Right ventricle myocardium inferior (tissue), 1 donor: ENCODE data around the gene CCL19. TPM values are rescaled to one million over a fixed set of nuclear protein-coding genes. Genes with fewer than 3 reads are reported as not detected.
"Not testable (repeated sequence)": the region's sequence is repeated elsewhere in the genome, so short reads cannot be mapped to it uniquely, and the experiment has no call there.

Experiments used
- ATAC-seq: fragments of 200-7000 bp; cut with Tn5 transposase; one replicate; pipeline ENCODE4 v1.9.1; 2020; ENCODE audit warnings: mild to moderate bottlenecking, moderate library complexity
- DNase-seq: peaks from one replicate; pipeline ENCODE4 v3.0.0; 2021; ENCODE audit errors: missing footprints
- intact Hi-C: fragments of 100-400 bp; cut with DNase I; formaldehyde crosslinking; loops from one replicate; pipeline ENCODE4 v1.11.0; 2022
- long read RNA-seq: library from polyadenylated mRNA; unstranded; transcript quantifications from one replicate; pipeline ENCODE4 v2.0.0, GENCODE V29; 2021
- total RNA-seq: library from RNA; stranded (reverse); fragmentation: NEBNext Ultra II Directional; extraction: Animal tissue kit (Norgen Biotek cat#: 25700); gene quantifications from one replicate; pipeline ENCODE4 v1.2.1, GENCODE V29; 2021
- donor health status: DM: no; HTN: yes; CAD: no; lungs with severe emphysema.

Gene CCL19
- total RNA-seq: 1.1 TPM
- long read RNA-seq: 0 reads

- ATAC-seq: no peak
- intact Hi-C loops: no loop called here
- no peak for DNase-seq
These were observed at the start of gene CCL19 for GRCh38 chr9:34690983-34691935. Gene CCL19 (minus strand): TSS chr9:34691276. CDS start chr9:34691139, 137 bp downstream.

GRCh38 chr9:34740176-34740575 lies 49.1 kb upstream of the CCL19 start:
- intact Hi-C loops, ATAC-seq, DNase-seq: not testable (repeated sequence)

- no peak for DNase-seq
- intact Hi-C loops: no loop called here
- no peak for ATAC-seq
These were observed 46.7 kb upstream of the CCL19 start for GRCh38 chr9:34737677-34738260.

DNA sequence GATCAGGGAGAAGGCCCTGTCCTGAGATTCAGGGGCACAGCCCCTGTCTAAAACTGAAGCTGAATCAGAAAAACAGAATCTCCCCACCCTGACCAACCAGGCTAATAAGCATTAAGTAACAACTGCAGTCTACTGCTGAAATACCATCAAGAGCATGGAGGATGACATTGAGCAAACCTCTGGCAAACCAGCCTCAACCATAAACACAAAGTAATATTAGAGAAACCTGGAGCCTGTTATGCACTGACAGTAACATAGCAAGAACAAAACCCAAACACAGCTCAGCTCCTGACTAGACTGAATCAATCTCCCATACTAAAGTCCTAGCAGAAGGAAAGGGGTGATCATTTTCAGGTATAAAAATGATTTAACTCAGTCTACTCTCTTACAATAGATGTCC lies 43.6 kb upstream of the CCL19 start:
- DNase-seq: no peak
- intact Hi-C loops: no loop called here

DNA sequence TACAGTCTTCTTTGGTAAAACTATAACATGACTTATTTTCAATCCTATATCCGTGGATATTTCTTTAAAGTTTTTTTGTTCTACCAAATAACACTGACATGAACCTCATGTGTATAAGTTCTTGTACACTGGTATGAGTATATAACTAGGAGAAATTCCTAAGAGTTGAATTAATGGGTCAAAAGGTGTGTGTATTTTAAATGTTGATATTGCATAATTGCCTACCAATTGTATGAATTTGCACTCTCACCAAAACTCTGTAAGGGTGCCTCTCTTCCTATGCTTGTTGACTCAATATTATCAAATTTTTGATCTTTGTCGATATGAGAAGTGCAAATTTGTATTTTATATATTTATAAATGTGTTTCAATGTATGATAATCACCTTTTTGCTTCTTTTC lies 41.8 kb upstream of the CCL19 start:
- DNase-seq (no peak), ATAC-seq (no peak)
- intact Hi-C loops: no loop called here

More for the DNA sequence above, 43.6 kb upstream of the CCL19 start:
- no peak for ATAC-seq

DNA sequence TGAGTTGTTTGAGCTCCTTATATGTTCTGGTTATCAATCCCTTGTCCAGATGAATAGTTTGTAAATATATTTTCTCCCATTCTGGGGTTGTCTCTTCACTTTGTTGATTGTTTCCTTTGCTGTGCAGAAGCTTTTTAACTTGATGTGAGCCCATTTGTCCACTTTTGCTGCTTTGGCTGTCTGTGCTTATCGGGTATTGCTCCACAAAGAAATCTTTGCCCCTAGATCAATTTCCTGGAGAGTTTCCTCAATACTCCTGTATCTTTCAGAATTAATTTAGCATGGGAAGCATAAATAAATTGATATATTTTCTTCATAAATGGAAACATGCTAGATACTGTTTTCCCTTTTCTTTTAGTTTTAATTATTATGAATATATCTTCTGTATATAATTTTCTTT lies 41.4 kb upstream of the CCL19 start:
- DNase-seq: no peak
- intact Hi-C loops: no loop called here
- no peak for ATAC-seq

DNA sequence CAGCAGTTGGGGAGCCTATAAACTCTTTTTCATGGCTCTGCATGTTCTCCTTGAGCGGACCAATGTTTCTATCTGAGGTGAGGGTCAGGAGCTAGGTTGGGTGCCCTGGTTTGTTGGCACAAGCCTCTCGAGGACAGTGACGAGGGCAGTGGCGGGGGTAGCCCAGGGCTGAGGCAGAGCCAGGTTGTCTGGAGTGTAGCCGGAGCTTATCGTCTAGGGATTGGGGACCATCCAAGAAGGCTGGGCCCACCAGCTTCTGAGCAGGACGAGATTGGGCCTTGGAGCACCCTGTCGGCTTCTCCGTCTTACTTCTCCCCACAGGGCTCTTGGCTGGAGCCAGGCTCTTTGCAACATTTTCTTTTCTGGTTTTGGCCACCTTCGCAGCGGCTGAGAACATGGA lies 32.1 kb upstream of the CCL19 start:
- intact Hi-C loops: no loop called here
- DNase-seq (no peak), ATAC-seq (no peak)

- DNase-seq, intact Hi-C loops, ATAC-seq: not testable (repeated sequence)
These were observed 28.6 kb upstream of the CCL19 start for GRCh38 chr9:34719769-34720025.

DNA sequence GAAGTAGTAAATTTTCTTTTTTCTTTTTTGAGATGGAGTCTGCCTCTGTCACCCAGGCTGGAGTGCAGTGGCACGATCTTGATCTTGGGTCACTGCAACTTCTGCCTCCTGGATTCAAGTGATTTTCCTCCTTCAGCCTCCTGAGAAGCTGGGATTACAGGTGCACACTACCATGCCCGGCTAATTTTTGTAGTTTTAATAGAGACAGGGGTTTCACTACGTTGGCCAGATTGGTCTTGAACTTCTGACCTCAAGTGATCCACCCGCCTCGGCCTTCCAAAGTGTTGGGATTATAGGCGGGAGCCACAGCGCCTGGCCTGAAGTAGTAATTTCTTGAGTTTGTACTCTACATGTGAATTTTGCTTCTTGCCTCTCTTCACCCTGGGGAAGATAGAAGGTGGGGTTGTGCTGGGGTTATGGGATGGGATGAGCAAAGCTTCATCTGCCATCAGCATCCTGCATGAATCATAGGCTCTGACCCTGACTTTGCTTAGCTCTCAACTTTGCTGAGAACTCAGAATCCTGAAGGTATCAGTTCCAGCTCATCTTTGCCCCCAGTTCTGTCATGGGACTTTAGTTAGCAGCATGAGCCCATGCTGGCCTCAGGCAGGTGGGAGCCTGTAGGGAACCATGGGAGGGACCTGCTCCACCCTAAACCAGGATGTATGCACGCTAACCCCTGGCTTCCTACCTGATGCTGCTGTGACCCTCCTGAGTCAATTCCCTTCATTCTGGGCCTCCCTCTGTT lies 28.1 kb upstream of the CCL19 start:
- DNase-seq: no peak
- ATAC-seq: no peak
- intact Hi-C loops: no loop called here

- no peak for DNase-seq
- ATAC-seq: peak; percentile 29
- intact Hi-C loops: no loop called here
These were observed 27.0 kb upstream of the CCL19 start for GRCh38 chr9:34717996-34718614.

GRCh38 chr9:34716711-34717110 lies 25.6 kb upstream of the CCL19 start:
- no peak for DNase-seq
- intact Hi-C loops: no loop called here
- ATAC-seq: no peak

GRCh38 chr9:34715639-34716215 lies 24.7 kb upstream of the CCL19 start:
- DNase-seq (no peak), ATAC-seq (no peak)
- intact Hi-C loops: no loop called here

- intact Hi-C loops: no loop called here
- DNase-seq: no peak
- no peak for ATAC-seq
These were observed 22.9 kb upstream of the CCL19 start for GRCh38 chr9:34714007-34714406.

DNA sequence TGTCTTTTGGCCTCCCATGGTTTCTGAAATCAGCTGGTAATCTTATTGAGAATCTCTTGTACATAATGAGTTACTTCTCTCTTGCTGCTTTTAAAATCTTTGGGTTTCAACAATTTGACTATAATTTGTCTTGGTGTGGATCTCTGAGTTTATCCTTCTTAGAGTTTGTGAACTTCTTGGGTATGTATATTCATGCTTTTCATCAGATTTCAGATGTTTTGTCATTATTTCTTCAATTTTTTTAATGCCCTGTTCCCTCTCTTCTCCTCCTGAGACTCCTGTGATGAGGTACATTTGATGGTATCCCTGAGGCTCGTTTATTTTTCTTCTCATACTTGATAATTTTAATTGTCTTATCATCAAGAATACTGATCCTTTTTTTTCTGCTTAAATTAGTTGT lies 21.1 kb upstream of the CCL19 start:
- intact Hi-C loops: no loop called here
- no peak for DNase-seq
- ATAC-seq: no peak

DNA sequence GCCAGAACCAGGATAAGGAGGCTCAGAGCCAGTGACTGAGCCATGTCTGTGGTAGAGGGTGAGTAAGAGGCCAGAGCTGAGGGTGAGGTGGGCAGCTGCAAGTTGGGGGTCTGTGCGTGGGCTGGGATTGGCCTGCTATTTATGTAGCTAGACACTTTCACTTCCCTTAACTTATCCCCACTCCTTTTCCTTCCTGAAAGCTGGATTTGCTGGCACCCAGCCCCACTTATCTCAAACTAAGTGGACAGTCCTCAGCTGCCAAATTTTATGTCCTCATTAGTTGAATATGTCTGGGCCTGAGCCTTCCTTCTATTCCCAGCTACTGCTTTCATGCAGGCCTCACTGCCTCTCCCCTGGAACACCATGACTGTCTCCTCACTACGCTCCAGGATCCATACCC lies 18.9 kb upstream of the CCL19 start, which contains the start of gene CCL21:
TSS of gene CCL21 (minus strand) at position 114 of the 400 bp plus-strand sequence. CDS start at position 44, 70 bp downstream.
- intact Hi-C loops: no loop called here
- DNase-seq (peak; percentile 80), ATAC-seq (peak; percentile 92)

GRCh38 chr9:34709196-34709978 lies 18.3 kb upstream of the CCL19 start:
- intact Hi-C loops: no loop called here
- DNase-seq (no peak), ATAC-seq (no peak)

DNA sequence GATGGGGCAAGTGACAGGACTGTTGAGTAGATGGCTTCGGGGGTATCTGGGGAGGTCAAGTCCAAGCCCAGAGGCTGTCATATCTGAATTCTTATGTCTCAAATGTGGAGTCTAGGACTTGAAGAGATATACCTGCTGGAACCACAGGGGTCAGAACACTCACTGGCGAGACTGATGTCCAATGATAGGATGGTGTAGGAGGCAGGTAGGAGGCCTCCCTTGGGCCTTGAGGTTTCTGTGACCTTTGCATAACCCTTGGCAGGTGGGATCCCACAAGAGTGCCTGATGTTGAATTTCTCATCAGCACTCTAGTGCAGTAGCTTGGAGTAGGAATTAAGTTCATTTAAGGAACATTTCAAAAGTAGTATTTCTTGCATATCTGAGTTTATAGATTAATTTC lies 16.1 kb upstream of the CCL19 start:
- intact Hi-C loops: no loop called here
- ATAC-seq: no peak
- no peak for DNase-seq
